D721Med (cell line): ENCODE results near the gene ROCK2.

Experiments used
- DNase-seq: peaks from one replicate; pipeline ENCODE4 v3.0.0; 2011; ENCODE audit warnings: low spot score; ENCODE audit not compliant: insufficient read length
- FAIRE-seq: peaks from 2 replicates; lab custom pipeline; 2011; peaks lifted over from hg19 to GRCh38; lab: Jason Lieb, UNC
- CTCF ChIP-seq: IDR thresholded peaks from 2 replicates; pipeline ENCODE4 v1.5.1; 2012; ENCODE audit warnings: mild to moderate bottlenecking, control low read depth; ENCODE audit not compliant: insufficient read depth; ENCODE audit errors: missing control alignments

The ROCK2 gene

GRCh38 chr2:11347403-11347959, 3.0 kb upstream of the ROCK2 start:
- DNase-seq: no peak
- no peak for FAIRE-seq
- no peak for TF ChIP-seq CTCF

GRCh38 chr2:11346023-11346482, 1.6 kb upstream of the ROCK2 start:
- FAIRE-seq (no peak), DNase-seq (no peak)
- no peak for TF ChIP-seq CTCF

- FAIRE-seq (no peak), DNase-seq (no peak)
- TF ChIP-seq CTCF: no peak
Measured at GRCh38 chr2:11344956-11345677, 681 bp upstream of the ROCK2 start.

- DNase-seq: no peak
- FAIRE-seq: no peak
- no peak for TF ChIP-seq CTCF
Measured at GRCh38 chr2:11343650-11344341, 640 bp downstream of the ROCK2 start.

GRCh38 chr2:11343368-11343649, 1.1 kb downstream of the ROCK2 start:
- DNase-seq (no peak), FAIRE-seq (no peak)
- no peak for TF ChIP-seq CTCF

GRCh38 chr2:11342551-11343367, 1.7 kb downstream of the ROCK2 start:
- FAIRE-seq (no peak), DNase-seq (no peak)
- TF ChIP-seq CTCF: no peak
